ENCODE data around the gene ADPGK.
"Not testable (repeated sequence)": the region's sequence is repeated elsewhere in the genome, so short reads cannot be mapped to it uniquely, and the experiment has no call there.

The ADPGK gene

GRCh38 chr15:72783640-72784455, at the start of gene ADPGK:
Gene ADPGK, minus strand, starts transcription at chr15:72783758. Its CDS starts 67 bp downstream, at chr15:72783691.
- peak; percentile 97 for DNase-seq

- no peak for DNase-seq
Observed at GRCh38 chr15:72827226-72827625, 43.7 kb upstream of the ADPGK start.

DNA sequence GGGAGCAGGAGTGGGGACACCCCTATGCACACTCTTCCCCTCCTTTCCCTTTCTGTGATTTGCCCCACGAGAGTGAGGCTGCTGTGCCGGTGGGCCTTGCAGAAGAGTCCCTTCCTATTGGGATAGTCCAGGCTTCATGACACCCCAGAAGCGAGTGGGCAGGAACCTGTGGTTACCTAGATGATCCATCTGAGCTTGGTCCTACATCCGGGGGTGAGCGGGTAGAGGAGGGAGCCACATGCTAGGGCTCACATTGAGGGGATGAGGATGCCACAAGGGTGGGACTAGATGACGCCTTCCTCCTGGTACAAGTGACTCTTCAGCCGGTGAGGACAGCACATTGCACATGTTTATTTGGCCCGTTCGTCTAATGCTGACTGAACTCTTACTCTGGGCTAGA, 43.1 kb upstream of the ADPGK start:
- no peak for DNase-seq

DNA sequence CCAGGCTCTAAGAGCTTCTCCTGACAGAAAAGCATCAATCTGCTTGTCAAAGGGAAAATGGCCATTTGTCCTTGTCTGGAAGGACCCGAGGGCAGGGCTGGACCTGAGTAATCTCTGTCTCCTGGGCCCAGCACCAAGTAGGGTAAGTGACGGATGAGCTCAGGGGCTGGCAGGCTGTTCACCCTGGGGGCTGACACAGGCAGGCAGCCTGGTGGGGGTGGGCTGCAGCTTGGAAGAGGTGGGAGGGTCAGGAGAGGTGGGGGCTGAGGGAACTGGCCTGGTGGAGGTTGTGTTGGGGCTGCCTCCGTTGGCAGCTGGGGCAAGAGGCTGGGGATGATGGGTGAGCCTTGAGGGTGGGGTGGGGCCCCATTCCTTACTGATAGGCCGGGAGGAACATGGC, 42.3 kb upstream of the ADPGK start:
- no peak for DNase-seq

- no peak for DNase-seq
Observed at GRCh38 chr15:72824781-72825180, 41.2 kb upstream of the ADPGK start.

DNA sequence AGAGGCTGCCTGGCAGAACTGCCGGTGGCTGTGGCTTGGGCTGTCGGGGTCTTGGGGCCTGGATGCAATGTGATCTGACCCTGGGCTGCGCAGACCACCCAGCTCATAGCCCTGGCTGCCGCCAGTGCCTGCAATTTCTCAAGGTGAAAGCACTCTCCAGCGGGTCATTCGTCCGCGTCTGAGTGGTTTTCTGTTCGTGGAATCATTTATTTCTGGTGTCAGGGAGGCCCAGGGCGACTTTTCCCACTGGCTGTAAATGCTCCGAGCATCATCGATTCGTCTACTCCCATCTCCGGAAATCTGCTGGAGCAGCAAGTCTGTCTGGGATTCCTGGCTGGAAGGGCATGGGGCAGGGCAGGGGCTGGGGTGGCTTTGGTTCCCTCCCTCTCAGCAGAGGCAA, 40.6 kb upstream of the ADPGK start:
- DNase-seq, result no peak

DNA sequence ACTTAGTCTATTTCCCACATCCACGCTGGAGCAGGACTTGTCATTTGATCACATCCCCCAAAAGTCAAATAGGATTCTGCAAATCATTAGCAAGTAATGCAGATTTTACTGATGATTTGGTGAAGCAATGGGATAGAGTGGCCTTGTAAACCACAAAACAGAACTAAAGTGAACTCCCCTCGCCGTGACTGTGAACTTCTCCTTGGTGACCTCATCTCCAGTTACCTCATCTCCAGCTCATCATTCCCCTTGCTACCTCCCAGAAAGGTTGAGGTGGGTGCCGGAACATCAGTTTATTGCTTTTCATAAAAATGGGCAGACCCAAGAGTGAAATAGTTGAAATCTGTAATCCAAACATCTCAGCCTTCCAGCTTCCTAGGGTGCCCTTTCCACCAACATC, 36.7 kb upstream of the ADPGK start:
- no peak for DNase-seq

DNA sequence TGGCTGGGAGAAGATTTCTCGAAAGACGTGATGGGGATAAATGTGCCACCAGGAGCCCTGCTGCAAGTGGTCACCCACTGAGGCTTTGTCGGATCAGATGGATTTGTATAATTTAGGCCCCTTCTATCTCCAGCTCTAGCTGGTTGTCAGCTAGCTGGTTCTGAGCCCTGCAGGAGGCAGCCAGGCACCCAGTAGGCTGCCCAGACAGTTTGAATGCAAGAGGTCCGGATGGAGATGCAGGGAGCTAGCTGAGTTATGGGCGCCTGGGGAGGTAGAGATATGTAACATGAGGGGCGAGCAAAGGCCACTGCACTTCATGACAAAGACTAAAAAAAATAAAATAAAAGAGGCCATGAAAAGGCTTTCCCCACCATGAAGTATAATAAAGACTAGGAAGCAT, 35.1 kb upstream of the ADPGK start:
- DNase-seq, result no peak

DNA sequence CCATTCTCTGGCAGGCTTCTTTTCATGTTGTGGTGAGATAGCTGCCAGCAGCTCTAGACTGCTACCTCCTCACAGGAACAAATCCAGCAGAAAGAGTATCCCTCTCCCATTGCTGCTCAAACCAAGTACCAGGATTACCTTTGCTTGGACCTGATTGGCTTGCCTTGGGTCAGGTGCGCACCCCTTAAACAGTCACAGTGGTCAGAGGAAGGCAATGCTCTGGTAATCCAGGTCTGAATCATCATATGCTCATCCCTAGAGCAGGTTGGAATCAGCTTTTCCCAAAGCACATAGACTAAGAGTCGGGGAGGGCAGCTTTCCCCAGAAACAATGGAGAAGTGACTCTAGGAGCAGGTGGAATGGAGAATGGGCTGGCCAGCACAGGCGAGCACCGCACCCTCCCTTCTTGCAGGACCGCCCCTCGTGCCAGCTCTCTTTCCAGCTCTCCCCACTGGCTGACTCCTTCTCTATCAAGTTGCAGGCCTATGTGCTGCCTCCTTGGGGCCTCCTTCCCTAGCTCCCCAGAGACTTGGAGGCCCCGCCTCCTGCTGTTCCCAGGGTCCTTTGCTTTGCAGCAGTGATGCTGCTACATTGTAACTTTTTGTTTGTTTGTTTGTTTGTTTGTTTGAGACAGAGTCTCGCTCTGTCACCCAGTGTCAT, 29.9 kb upstream of the ADPGK start:
- DNase-seq, result no peak

DNA sequence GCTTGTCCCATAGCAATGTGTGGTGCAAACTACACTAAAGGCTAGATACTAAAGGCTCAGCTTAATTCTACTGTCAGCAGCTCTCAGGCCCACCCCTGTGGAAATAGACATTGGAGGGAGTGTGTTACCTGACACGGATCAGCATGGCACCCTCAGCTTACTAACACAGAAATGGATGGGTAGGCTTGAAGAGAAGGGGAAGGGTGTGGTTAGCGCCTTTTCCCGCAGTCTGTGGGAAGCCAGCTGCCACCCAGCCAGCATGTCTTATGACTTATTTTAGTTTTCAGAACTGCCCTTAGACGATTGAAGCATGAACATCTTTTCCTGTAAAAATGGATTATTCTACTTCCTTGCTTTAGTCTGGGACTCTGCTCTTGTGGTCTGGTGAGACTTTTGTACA, 25.8 kb upstream of the ADPGK start:
- DNase-seq, result no peak

- not testable (repeated sequence) for DNase-seq
Observed at GRCh38 chr15:72807346-72807745, 23.8 kb upstream of the ADPGK start.

- no peak for DNase-seq
Observed at GRCh38 chr15:72803006-72803405, 19.4 kb upstream of the ADPGK start.

GRCh38 chr15:72801590-72802325, 18.2 kb upstream of the ADPGK start:
- DNase-seq, result no peak

- no peak for DNase-seq
Observed at GRCh38 chr15:72800833-72801481, 17.4 kb upstream of the ADPGK start.

- DNase-seq, result no peak
Observed at GRCh38 chr15:72797834-72798233, 14.3 kb upstream of the ADPGK start.

- DNase-seq, result no peak
Observed at GRCh38 chr15:72797338-72797689, 13.8 kb upstream of the ADPGK start.

GRCh38 chr15:72796515-72797337, 13.2 kb upstream of the ADPGK start:
- DNase-seq, result peak; percentile 73

DNA sequence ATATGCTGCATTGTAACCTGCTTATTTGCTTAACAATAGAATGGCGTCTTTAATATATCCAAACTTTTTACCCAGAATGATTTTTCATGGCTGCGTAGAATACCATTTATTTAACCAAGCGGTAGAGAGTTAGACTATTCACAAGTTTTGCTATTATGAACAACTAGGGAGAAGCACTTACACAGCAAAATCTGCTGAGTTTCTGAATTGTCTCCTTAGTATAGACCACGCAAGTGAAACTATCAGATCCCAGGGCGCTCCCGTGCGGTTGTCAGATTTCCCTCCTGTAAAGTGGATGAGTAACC, 12.6 kb upstream of the ADPGK start:
- no peak for DNase-seq

DNA sequence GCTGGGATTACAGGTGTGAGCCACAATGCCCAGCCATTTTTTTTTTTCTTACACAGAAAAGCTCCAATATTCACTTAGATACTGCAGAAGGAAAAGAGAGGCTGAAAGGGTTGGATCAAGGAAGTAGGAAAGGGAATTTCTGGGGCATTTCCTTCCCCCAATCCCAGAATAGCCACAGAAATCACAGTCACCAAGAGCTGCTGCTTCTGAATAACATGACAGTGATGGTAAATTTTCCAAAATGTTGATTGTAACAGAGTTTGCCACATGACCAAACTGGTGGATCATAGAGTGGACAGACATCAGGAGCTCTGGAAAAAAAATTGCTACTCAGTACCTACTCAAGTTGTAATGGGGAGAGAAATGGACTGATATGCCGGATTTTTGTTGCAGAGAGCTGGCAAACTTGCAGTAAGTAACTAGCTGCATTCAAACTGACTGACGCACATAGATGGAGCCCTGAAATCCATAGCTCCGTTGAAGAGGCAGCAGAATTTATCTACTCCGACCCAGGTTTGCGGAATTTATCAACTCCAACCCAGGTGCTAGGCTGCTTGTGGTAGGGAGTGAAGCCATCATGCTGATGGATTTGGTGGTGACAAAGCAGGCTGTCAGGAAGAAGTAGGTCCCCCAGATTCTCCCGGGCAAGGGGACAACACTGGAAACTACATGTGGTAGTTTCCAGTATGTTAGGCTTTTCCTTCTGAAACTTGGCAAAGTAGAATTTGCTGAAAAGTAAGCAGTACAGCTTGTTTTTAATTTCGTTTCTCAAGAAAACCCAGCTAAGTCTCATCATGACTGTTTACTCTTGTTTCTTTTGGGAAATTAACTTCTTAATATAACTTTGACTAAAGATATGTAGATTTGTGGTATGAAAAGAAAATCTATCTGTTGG, 10.5 kb upstream of the ADPGK start:
- DNase-seq, result no peak

DNA sequence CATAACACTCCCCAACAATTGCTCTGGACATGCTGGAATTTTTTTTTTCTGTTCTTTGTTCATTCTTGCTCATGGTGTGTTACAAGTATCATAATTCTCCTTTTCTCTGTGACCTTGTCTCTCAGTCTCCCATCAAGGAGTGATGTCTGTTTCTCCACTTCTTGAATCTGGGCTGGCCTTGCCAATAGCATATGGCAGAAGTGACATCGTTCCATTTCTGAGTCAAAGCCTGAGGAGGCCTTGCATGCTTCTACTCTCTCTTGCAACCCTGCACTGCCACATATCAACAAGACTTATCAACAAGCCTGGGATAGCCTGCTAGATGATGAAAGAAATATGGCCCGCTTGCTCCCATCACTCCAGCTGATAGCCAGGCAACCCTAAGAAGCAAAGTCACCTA, 8.9 kb upstream of the ADPGK start:
- DNase-seq, result no peak

- no peak for DNase-seq
Observed at GRCh38 chr15:72790302-72790910, 6.8 kb upstream of the ADPGK start.
